GM12878 (cell line): Measurements from ENCODE around the gene OR13J1. TPM values are rescaled to one million over a fixed set of nuclear protein-coding genes. Genes with fewer than 3 reads are reported as not detected.

Experiments
- ATF2 ChIP-seq: IDR thresholded peaks from 2 replicates; pipeline ENCODE4 v1.6.1; 2012; ENCODE audit warnings: low read length, inconsistent platforms
- ATF7 ChIP-seq: fragments of 450-650 bp; IDR thresholded peaks from 2 replicates; pipeline ENCODE4 v1.6.1; 2016; ENCODE audit warnings: low read depth, mild to moderate bottlenecking
- CREM ChIP-seq: IDR thresholded peaks from 2 replicates; pipeline ENCODE4 v1.6.1; 2014; ENCODE audit warnings: antibody characterized with exemption, low read depth
- EGR1 ChIP-seq, 2 experiments: IDR thresholded peaks; 1 replicate in 1 of 2; 2 replicates in 1 of 2; pipeline ENCODE4 v1.6.1; 2011 to 2012; ENCODE audit warnings: low read depth in 2 of 2, low read length in 2 of 2, borderline replicate concordance in 1 of 2, mild to moderate bottlenecking in 1 of 2, moderate library complexity in 1 of 2
- ETV6 ChIP-seq, 2 experiments: fragments of 450-650 bp in 1 of 2; IDR thresholded peaks in 1 of 2; conservative IDR thresholded peaks in 1 of 2; 2 replicates each; pipeline ENCODE4 v1.6.1; 2014; ENCODE audit warnings: antibody characterized with exemption in 1 of 2, borderline replicate concordance in 1 of 2, low read depth in 1 of 2, mild to moderate bottlenecking in 1 of 2, moderate library complexity in 1 of 2
- FOXM1 ChIP-seq: IDR thresholded peaks from 2 replicates; pipeline ENCODE4 v1.6.1; 2012; ENCODE audit warnings: low read depth, mild to moderate bottlenecking, inconsistent platforms, low read length, moderate library complexity
- IKZF1 ChIP-seq: fragments of 450-650 bp; conservative IDR thresholded peaks from 2 replicates; pipeline ENCODE4 v1.6.1; 2017; ENCODE audit warnings: antibody characterized with exemption, mild to moderate bottlenecking
- KLF5 ChIP-seq: fragments of 450-650 bp; IDR thresholded peaks from 2 replicates; pipeline ENCODE4 v1.6.1; 2014; ENCODE audit warnings: mild to moderate bottlenecking; ENCODE audit not compliant: partially characterized antibody
- MTA2 ChIP-seq: fragments of 450-650 bp; IDR thresholded peaks from 2 replicates; pipeline ENCODE4 v1.6.1; 2016; ENCODE audit warnings: low read depth, mild to moderate bottlenecking, moderate library complexity
- MTA3 ChIP-seq: IDR thresholded peaks from 2 replicates; pipeline ENCODE4 v1.6.1; 2012; ENCODE audit warnings: low read length, inconsistent platforms, borderline replicate concordance
- NFXL1 ChIP-seq: fragments of 450-650 bp; IDR thresholded peaks from 2 replicates; pipeline ENCODE4 v1.6.1; 2017; ENCODE audit warnings: antibody characterized with exemption, mild to moderate bottlenecking, borderline replicate concordance
- NRF1 ChIP-seq: conservative IDR thresholded peaks from 2 replicates; pipeline ENCODE4 v1.6.1; 2011; ENCODE audit warnings: mild to moderate bottlenecking, low read depth, low read length, improper control_type of control experiment
- POLR2AphosphoS5 ChIP-seq: IDR thresholded peaks from 2 replicates; pipeline ENCODE4 v1.6.1; 2011; ENCODE audit warnings: mild to moderate bottlenecking, low read length, inconsistent platforms
- RAD51 ChIP-seq: fragments of 450-650 bp; IDR thresholded peaks from 2 replicates; pipeline ENCODE4 v1.6.1; 2016; ENCODE audit warnings: moderate library complexity, mild to moderate bottlenecking, inconsistent platforms
- RB1 ChIP-seq: fragments of 450-650 bp; formaldehyde crosslinking; IDR thresholded peaks from 2 replicates; pipeline ENCODE4 v1.6.1; 2017; ENCODE audit warnings: mild to moderate bottlenecking, borderline replicate concordance
- SMC3 ChIP-seq: IDR thresholded peaks from 2 replicates; pipeline ENCODE4 v1.6.1; 2011; ENCODE audit warnings: low read length, improper control_type of control experiment, borderline replicate concordance
- SREBF2 ChIP-seq: IDR thresholded peaks from 2 replicates; pipeline ENCODE4 v1.6.1; 2012; ENCODE audit warnings: mild to moderate bottlenecking, low read length
- SUZ12 ChIP-seq: fragments of 200-600 bp; sonication (generic); IDR thresholded peaks from one replicate; pipeline ENCODE4 v1.6.1; 2018; ENCODE audit warnings: antibody characterized with exemption, mild to moderate bottlenecking; ENCODE audit not compliant: unreplicated experiment
- ZNF622 ChIP-seq: fragments of 450-650 bp; IDR thresholded peaks from 2 replicates; pipeline ENCODE4 v1.6.1; 2017; ENCODE audit warnings: mild to moderate bottlenecking, inconsistent platforms
- polyA plus RNA-seq, 11 experiments: library from polyadenylated mRNA; depleted of rRNA in 4 of 11; unstranded in 6 of 11; stranded (reverse) in 5 of 11; fragments of >200 nt; fragmentation: Nextera tagmentation in 4 of 11; fragmentation: Illumina TruSeq in 1 of 11; extraction: Ambion mirVana in 4 of 11; extraction: Trizol in 1 of 11; gene quantifications; 1 replicate in 1 of 11; 2 replicates in 10 of 11; pipeline versions ENCODE4 v1.2.1 to v1.2.3, GENCODE V29; 2011 to 2016; ENCODE audit warnings: inconsistent platforms in 2 of 11, missing spikeins in 2 of 11, low read depth in 1 of 11
- total RNA-seq, 4 experiments: library from RNA; depleted of rRNA in 3 of 4; stranded (reverse); fragments of >200 nt in 3 of 4; fragmentation: Illumina TruSeq in 1 of 4; extraction: Trizol in 1 of 4; gene quantifications; 2 replicates each; pipeline versions ENCODE4 v1.2.1 to v1.2.3, GENCODE V29; 2013 to 2021
- TF ChIP-seq, protein P1 (sequence below): IDR thresholded peaks from 2 replicates; pipeline ENCODE4 v1.6.1; 2011; ENCODE audit warnings: mild to moderate bottlenecking, low read depth, low read length, moderate library complexity; ENCODE audit not compliant: insufficient replicate concordance
- TF ChIP-seq, protein P2 (sequence below): fragments of 450-650 bp; IDR thresholded peaks from 2 replicates; pipeline ENCODE4 v1.6.1; 2017; ENCODE audit warnings: mild to moderate bottlenecking, low read depth, inconsistent platforms; ENCODE audit not compliant: poor library complexity, severe bottlenecking
- TF ChIP-seq, protein P3 (sequence below): IDR thresholded peaks from 2 replicates; pipeline ENCODE4 v1.6.1; 2012; ENCODE audit warnings: low read depth, low read length, improper control_type of control experiment
- TF ChIP-seq, protein P4 (sequence below): fragments of 450-650 bp; IDR thresholded peaks from 2 replicates; pipeline ENCODE4 v1.6.1; 2016; ENCODE audit warnings: mild to moderate bottlenecking

OR13J1 gene
- total and polyA plus RNA-seq, 10 of the 15 experiments (the other 5 are each of a cell fraction or from before 2014, with no cell fraction given), result not detected

- TF ChIP-seq, protein P1, sequence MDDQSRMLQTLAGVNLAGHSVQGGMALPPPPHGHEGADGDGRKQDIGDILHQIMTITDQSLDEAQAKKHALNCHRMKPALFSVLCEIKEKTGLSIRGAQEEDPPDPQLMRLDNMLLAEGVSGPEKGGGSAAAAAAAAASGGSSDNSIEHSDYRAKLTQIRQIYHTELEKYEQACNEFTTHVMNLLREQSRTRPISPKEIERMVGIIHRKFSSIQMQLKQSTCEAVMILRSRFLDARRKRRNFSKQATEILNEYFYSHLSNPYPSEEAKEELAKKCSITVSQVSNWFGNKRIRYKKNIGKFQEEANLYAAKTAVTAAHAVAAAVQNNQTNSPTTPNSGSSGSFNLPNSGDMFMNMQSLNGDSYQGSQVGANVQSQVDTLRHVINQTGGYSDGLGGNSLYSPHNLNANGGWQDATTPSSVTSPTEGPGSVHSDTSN, result peak; percentile 46
- TF ChIP-seq FOXM1 (0 out of 2 replicates have a peak, but pooled peaks have one; percentile 45), POLR2AphosphoS5 (no peak), EGR1 (IDR thresholded peaks at IDR 0.05; ENCODE audit: borderline replicate concordance in 1 of 2, low read depth in 2 of 2, low read length in 2 of 2) (no peak), SUZ12 (no peak), ATF2 (no peak), NRF1 (no peak), RAD51 (peak; percentile 43; the same call in 1 of the 2 replicates), IKZF1 (no peak; the same call in 1 of the 2 replicates), ETV6 (conservative IDR thresholded peaks at IDR 0.05 in 1 of 2, IDR thresholded peaks at IDR 0.05 in 1 of 2; ENCODE audit: borderline replicate concordance in 1 of 2, low read depth in 1 of 2) (0 out of 4 replicates have a peak, but pooled peaks of 1 of the 2 experiments have one; percentile 31), ATF7 (peak; percentile 64), KLF5 (no peak), MTA3 (peak; percentile 57; the same call in 1 of the 2 replicates), SREBF2 (no peak), SMC3 (no peak), RB1 (no peak), CREM (peak; percentile 64; the same call in 1 of the 2 replicates), ZNF622 (no peak), MTA2 (peak; percentile 57), NFXL1 (no peak)
- TF ChIP-seq, protein P2, sequence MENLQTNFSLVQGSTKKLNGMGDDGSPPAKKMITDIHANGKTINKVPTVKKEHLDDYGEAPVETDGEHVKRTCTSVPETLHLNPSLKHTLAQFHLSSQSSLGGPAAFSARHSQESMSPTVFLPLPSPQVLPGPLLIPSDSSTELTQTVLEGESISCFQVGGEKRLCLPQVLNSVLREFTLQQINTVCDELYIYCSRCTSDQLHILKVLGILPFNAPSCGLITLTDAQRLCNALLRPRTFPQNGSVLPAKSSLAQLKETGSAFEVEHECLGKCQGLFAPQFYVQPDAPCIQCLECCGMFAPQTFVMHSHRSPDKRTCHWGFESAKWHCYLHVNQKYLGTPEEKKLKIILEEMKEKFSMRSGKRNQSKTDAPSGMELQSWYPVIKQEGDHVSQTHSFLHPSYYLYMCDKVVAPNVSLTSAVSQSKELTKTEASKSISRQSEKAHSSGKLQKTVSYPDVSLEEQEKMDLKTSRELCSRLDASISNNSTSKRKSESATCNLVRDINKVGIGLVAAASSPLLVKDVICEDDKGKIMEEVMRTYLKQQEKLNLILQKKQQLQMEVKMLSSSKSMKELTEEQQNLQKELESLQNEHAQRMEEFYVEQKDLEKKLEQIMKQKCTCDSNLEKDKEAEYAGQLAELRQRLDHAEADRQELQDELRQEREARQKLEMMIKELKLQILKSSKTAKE, result peak; percentile 33
- TF ChIP-seq, protein P3, sequence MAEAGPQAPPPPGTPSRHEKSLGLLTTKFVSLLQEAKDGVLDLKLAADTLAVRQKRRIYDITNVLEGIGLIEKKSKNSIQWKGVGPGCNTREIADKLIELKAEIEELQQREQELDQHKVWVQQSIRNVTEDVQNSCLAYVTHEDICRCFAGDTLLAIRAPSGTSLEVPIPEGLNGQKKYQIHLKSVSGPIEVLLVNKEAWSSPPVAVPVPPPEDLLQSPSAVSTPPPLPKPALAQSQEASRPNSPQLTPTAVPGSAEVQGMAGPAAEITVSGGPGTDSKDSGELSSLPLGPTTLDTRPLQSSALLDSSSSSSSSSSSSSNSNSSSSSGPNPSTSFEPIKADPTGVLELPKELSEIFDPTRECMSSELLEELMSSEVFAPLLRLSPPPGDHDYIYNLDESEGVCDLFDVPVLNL, result no peak
- TF ChIP-seq, protein P4, sequence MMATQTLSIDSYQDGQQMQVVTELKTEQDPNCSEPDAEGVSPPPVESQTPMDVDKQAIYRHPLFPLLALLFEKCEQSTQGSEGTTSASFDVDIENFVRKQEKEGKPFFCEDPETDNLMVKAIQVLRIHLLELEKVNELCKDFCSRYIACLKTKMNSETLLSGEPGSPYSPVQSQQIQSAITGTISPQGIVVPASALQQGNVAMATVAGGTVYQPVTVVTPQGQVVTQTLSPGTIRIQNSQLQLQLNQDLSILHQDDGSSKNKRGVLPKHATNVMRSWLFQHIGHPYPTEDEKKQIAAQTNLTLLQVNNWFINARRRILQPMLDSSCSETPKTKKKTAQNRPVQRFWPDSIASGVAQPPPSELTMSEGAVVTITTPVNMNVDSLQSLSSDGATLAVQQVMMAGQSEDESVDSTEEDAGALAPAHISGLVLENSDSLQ, result peak; percentile 58; the same call in 1 of the 2 replicates
Observed at GRCh38 chr9:35847792-35848572, 22.2 kb downstream of the OR13J1 start (continued).
